ENCODE results near the gene SUDS3. TPM values are rescaled to one million over a fixed set of nuclear protein-coding genes. Genes with fewer than 3 reads are reported as not detected.

SUDS3 gene
- total and polyA plus RNA-seq, 2 experiments from 2014 or later: 53.0 to 77.1 TPM

GRCh38 chr12:118374126-118374725 is 2.1 kb upstream of the SUDS3 start (continued):
- TF ChIP-seq CTCF (conservative IDR thresholded peaks at IDR 0.05; ENCODE audit: low read depth in 2 of 2): no peak
- no peak for TF ChIP-seq ZNF462 (CRISPR knock-in tag; IDR thresholded peaks at IDR 0.05)
- TF ChIP-seq POLR2AphosphoS5 (IDR thresholded peaks at IDR 0.05; ENCODE audit: low read depth): no peak
- no peak for TF ChIP-seq ZNF331 (CRISPR knock-in tag; IDR thresholded peaks at IDR 0.05; ENCODE audit: low read depth)
- no peak for TF ChIP-seq CREB1 (CRISPR knock-in tag; IDR thresholded peaks at IDR 0.05; ENCODE audit: low read depth)
- no peak for TF ChIP-seq EZH2phosphoT487 (IDR thresholded peaks at IDR 0.05; ENCODE audit: unreplicated experiment)

GRCh38 chr12:118374909-118375308 is 1.4 kb upstream of the SUDS3 start:
- H3K27ac Mint-ChIP-seq: no peak overlapping the region
- H3K36me3 Mint-ChIP-seq (ENCODE audit: low read depth): peaks cover 5% of the 10 kb centered on the region
- TF ChIP-seq ETS1 (IDR thresholded peaks at IDR 0.05) (no peak), JUNB (IDR thresholded peaks at IDR 0.05; ENCODE audit: unreplicated experiment) (no peak)

More at GRCh38 chr12:118374909-118375308, 1.4 kb upstream of the SUDS3 start:
- peaks cover 5% of the 10 kb centered on the region; the same call in 1 of the 2 replicates for H3K36me3 ChIP-seq (ENCODE audit: insufficient read depth)
- 0 out of 2 replicates have a peak, but pooled peaks cover 2% of the 10 kb centered on the region for H3F3A ChIP-seq (replicated peaks; ENCODE audit: low read depth)
- peaks cover 31% of the 10 kb centered on the region for H3K79me2 ChIP-seq (replicated peaks; ENCODE audit: insufficient read depth)
- Mint-ChIP-seq H3K4me1 (peaks cover 32% of the 10 kb centered on the region), H3K9me3 (no peaks in the 10 kb centered on the region; the same call in 2 of the 3 replicates), H3K4me3 (peak overlapping the region; percentile 14; the same call in 2 of the 3 replicates), H3K27me3 (ENCODE audit: insufficient read depth, low read depth, poor library complexity) (peaks cover 16% of the 10 kb centered on the region)
- no peak overlapping the region for H3K27ac ChIP-seq (ENCODE audit: low read depth)
- DNase-seq (ENCODE audit: low spot score) (no peak), ATAC-seq (no peak)
- peaks cover 22% of the 10 kb centered on the region for H3K27me3 ChIP-seq (ENCODE audit: insufficient read depth)
- no peak overlapping the region for H2AFZ ChIP-seq
- H3K4me1 ChIP-seq (ENCODE audit: insufficient read depth): peaks cover 27% of the 10 kb centered on the region
- H3K4me3 ChIP-seq: no peak overlapping the region
- no peak overlapping the region for H3K4me2 ChIP-seq
- no peaks in the 10 kb centered on the region for H3K9me2 ChIP-seq (ENCODE audit: insufficient read depth)
- H4K20me1 ChIP-seq (replicated peaks; ENCODE audit: insufficient read depth): peaks cover 16% of the 10 kb centered on the region; the same call in 1 of the 2 replicates

Data from GM23338 (cell line).